HG03460 (cell line): ENCODE data around the gene EML4.

ENCODE experiments used
- ATAC-seq: cut with Tn5 transposase; IDR thresholded peaks from one replicate; pipeline ENCODE4 v1.9.1; 2021; ENCODE audit not compliant: unreplicated experiment

EML4 gene

DNA sequence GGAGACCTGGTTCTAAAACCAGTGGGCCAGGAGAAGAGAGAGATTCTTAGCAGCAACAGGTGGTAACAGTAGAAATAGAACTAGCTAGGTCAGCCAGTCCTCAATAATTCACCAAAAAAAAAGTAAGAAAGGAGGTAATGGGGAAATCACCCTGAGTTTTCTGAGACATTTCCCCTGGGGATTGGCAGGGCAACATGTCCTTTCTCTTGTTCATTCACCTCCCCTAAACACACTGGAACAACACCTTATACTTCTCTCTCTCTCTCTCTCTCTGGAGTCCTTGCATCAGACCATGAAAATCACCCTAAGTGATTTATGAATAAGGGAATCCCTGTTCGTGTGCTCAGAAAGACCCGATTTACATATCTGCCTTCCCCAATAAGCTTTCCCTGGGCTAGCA lies 127.1 kb downstream of the EML4 start:
- ATAC-seq: peak; percentile 59

DNA sequence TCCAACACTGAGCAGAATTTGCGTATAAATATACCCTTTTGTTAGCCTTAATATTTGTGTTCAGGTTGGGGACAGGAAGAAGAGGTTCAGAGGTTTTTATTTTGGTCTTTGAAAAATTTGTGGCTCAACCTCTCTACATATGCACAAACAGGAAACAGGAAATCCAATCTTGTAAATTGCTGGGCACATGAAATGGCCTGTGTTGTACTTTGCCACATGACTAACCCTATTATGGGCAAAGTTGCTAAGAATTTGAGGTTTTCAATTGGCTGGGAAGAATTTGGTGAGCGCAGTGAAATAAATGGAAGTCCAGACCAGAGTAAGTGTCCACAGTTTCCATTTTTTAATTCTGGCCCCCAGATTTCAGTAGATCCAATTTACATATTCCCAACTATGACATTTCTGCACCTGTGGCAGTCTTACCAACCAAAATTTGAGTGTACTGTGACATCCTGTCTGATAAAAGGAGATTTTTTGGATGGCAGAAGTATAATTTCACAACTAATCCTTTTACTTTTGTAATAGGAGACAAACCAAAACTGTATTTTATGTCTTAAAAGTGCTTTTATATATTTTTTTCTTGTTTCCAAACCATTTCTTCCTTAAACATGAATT lies 128.3 kb downstream of the EML4 start:
- no peak for ATAC-seq

DNA sequence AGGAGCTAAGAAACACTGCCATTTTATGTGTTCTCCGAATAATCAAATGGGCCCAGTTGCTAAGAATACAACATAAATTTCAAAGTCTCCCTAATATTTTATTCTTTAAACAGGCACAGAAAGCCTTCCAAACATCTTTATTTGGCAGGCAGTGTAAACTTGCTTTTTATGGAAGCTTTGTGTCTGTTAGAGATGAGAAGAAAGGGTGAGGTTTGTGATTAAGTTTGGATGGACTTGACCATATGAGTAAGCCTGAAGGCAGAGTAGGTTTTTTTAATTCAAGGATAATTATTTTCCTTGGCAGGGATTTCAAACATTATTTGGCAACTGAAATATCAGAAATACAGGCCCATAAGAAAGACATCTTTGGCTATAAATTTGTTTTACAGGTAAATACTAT lies 129.0 kb downstream of the EML4 start:
- no peak for ATAC-seq

DNA sequence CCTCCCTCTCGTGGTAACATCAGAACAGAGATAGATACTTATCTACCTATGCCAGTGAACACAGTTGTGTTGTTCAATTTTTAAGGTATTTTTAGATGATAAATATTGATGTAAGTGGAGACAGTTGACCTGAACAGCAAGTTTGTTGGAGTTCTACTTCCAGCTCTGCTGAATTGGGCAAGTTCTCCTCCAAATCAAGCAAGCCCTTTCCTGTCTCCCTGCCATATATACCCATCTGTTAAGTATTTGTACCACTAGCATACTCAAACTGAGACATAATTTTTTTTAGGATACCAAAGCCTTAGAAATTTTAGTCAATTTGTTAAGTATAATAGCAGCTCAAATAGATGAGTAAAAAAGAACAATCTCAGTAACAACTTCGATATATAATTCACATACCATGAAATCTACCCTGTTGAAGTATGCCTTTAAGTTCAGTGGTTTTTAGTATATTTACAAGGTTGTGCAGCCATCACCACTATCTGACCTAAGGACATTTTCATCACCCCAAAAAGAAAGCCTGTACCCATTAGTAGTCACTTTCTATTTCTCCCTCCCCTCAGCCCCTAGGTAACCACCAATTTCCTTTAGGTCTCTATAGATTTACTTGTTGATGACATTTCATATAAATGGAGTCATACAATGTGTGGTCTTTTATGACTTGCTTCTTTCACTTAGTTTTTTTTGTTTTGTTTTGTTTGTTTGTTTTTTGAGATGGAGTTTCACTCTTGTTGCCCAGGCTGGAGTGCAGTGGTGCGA lies 130.0 kb downstream of the EML4 start:
- no peak for ATAC-seq

DNA sequence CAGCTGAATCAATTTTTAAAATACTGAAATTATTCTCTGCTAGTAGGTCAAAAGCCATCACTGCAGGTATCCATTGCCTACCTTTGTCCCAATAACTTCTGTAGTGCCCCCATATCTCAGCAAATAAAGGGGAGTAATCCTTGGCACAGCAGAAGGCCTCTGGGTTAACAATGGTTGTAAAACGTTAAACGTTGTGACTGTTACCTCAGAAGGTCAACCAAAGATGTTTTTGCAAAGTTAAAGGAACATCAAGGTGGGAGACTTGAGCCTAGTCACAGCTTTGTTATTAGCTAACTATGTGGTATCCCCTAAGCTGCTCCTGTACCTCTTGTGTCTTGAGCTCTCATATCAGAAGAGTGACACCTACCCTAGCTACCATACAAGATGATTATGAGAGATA lies 131.4 kb downstream of the EML4 start:
- ATAC-seq: no peak

DNA sequence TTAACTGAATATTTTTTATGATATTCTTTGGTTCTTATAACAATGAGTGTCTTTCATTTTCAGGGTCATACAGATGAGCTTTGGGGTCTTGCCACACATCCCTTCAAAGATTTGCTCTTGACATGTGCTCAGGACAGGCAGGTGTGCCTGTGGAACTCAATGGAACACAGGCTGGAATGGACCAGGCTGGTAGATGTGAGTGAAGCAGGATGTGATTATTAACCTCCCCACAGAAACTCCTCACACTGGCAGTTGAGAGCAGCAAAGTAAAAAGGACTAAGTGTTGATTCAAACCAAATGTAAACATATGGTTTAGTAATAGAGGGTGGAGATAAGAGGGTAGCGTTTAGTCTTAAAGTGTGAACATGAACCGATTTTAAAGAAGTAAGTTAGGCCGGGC lies 134.1 kb downstream of the EML4 start:
- no peak for ATAC-seq

DNA sequence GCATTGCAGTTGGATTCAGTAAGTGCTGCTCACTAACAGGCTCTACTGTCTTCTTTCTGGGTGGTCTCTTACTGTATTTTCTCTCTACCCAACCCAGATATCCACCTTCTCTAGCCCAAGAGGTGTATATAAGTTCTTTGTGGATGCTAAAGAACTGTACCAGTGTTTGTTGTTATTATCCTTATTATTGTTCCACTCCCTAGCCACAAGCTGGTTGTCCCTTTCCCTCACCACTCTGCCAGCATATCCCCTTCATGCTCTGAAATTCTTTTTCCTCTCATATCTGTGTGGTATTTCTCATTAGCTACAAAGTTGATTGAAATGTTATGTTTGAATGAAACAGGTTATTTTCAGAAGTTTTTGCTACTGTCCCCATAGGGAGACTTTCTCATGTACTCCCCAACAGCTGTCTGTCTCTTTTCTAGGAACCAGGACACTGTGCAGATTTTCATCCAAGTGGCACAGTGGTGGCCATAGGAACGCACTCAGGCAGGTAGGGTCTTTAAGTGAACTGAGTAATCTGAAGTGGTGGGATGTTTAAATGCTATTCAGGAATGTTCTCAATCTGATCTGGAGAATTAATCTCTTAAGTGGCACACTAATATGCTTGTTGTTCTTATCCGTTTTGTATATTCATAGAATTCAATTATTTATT lies 135.0 kb downstream of the EML4 start:
- ATAC-seq: no peak

DNA sequence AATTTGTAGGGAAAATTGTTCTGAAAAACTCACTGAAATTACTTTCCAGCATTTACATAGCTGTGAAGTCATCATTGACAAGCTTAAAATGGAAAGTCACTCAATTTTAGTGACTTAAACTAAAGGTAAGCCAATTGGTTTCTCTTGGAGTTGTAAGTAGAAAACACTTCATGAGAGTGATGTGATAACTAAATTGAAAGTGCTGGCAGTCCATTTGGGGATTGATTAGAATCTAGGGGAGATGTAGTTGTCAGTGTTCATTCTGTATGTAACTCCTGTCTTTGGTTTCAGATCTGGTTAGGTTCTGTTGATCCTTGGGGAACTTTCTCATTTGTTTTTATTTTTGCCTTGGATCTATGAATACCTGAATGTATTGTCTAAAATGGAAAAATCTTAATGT lies 138.0 kb downstream of the EML4 start:
- ATAC-seq: no peak

DNA sequence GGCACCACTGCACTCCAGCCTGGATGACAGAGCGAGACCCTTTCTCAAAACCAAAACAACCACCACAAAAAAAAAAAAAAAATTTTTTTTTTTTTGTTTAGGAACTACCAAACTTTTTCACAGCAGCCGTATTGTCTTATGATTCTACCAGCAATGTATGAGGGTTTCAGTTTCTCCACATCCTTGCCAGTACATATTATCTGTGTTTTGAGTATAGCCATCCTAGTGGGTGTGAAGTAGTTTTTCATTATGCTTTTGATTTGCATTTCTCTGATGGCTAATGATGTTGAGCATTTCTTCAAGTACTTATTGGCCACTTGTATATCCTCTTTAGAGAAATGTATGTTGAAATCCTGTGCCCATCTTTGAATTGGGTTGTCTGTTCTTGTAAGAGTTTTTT lies 140.2 kb downstream of the EML4 start:
- ATAC-seq: no peak

DNA sequence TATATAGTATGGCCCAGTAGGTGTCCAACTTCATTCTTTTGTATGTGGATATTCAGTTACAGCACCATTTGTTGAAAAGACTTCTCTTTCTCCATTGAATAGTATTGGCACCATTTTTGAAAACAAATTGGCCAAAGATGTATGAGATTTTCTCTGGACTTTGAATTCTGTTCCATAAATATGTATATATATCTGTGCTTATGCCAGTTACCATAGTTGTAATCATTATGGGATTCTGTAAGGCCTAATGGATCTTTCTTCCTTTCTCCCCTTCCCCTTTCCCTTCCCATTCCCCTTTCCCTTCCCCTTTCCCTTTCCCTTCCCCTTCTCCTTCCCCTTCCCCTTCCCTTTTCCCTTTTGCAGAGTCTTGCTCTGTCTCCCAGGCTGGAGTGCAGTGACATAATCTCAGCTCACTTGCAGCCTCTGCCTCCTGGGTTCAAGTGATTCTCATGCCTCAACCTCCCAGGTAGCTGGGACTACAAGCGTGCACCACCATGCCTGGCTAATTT lies 140.9 kb downstream of the EML4 start:
- ATAC-seq: no peak

DNA sequence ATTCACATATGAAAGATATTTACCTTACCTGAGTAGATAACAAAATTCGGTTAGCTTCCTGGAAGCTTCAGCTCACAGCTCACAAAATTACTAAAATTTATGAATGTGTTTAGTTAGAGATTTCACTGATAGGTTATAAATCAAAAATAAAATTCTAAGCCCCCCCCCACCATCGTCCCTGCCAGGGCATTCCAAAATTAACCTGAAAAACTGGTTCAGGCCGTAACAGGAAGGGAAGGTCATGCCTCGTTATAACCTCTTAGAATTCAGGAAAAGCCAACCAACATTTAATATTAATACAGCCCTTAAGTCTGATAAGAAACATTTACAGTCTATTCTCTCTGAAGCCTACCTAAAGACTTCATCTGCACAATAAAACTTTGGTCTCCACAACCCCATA lies 143.0 kb downstream of the EML4 start:
- no peak for ATAC-seq

DNA sequence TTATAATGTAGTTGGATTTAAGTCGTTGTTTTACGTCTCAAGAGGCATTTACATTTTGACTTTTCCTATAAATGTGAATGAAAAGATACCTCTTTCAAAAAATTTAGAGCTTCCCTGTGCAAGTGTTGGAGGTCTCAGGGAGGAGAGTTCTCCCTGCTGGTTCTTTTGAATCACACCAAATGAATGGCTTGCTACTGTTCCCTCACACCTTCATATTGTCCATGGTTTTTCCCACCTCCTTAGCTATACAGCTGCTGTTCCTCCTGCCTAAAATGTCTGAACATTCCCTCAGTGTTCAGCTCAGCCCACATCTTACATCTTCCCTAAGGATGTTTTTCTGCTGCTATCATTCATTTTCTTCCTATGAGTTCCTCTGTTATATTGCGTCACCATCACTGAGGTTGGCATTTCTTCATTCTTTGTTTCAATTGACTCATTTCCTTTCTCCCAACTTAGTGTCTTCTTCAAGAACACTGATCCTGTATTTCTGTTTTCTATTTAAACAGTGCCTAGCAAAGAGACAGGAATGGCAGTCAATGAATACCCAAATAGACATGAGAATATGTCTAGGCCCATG lies 145.8 kb downstream of the EML4 start:
- no peak for ATAC-seq

DNA sequence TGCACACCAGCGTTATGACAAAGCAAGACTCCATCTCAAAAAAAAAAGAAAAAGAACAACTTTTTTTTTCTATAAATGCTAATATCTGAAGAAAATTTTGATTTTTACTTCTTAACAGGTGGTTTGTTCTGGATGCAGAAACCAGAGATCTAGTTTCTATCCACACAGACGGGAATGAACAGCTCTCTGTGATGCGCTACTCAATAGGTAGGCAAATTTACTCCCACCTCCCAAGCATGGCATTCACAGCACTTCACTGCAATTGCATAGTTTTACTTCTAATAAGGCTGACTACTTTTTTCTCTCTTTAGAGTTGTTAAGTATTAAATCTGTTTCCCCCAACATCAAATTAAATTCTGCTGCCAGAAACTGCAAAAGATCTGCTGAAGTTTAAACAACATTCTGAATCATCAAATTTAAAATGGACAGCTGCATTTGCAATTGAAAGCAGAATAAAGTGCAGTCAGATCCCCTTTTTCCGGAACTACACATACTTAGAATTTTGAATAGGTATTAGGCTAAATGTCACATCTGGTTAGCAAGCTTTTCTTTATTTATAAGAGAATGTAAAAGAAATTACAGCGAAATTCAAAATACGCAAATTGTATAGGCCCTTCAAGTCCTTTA lies 146.8 kb downstream of the EML4 start:
- no peak for ATAC-seq

DNA sequence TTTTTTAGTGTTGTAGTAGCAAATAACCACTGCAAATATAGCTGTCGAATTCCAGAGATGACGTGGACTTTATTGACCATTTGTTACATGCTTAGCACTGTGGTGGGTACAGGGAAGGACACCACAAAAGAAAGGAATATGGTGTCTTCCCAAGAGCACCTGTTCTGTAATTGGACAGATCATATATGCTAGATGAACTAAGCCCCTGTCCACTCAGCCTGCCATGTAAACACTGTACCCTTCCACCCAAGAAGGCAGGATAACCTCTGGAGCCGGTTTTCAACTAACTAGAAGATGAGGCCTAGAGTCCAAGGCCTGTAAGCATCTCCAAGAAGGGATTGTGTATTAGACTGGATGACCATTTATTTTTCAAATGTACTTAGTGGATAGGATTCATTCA lies 147.8 kb downstream of the EML4 start:
- no peak for ATAC-seq

DNA sequence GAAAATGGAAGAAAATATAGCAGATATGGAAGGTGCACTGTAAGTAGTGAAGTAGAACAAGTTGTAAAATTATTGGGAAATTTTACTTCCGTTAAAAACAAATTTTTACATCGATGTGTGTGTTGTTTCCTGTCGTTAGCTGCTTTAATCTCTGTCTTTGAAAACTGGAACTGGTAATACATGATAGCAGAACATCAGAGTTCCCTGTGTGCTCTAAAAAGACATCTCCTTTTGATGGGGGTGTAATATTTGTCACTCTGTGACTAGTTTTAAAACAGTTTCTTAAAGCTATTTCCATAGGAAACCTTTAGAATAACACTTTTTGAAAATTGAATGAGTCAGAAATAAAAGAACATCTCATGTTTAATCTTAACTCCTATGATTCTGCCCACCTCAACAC lies 148.3 kb downstream of the EML4 start:
- ATAC-seq: no peak

- ATAC-seq: no peak
Observed at GRCh38 chr2:42317945-42318344, 148.8 kb downstream of the EML4 start.

DNA sequence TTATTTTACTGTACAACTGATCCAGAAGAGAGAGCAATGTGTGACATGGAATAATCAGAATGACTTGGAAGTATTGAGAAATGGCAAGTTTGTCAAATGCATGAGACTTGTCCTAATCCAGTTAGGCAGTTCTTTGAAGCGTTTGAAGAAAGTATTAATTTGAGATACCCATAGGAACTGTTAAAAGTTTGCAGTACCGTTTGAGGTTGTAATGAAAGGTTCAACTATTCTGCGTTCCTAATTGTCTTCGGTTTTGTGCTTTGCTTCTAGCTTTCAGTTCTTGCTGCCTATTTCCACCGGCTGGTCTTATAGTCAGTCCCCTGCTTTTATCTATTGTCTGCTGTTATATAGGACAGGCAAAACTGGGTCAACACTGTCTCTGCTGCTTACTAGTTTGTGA lies 150.1 kb downstream of the EML4 start:
- ATAC-seq: no peak

DNA sequence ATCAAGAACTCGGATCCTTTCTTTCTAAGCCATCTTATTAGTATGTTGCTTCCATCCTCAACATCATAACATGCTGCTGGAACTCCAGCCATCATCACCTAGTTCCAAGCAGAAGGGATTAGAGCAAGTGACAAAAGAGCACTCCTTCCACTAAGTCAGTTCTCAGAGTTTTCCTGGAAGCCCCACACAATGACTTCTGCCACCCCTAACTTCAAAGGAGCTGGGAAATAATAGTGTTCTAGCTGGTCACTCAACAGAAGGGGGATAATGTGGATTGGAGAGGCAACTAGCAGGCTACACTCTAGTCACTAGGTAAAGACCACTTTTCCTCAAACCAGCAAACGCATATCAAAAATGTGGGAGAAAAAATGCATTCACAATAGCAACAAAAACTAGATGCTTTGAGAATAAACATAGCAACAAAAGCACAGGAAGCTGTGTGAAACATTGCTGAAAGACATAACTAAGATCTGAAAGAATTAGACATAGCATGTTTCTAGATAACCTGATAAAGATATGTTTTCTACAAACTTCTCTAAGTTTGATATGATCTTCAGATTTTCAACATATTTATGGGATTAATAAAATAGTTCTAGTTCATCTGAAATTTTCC lies 152.4 kb downstream of the EML4 start:
- ATAC-seq: no peak

DNA sequence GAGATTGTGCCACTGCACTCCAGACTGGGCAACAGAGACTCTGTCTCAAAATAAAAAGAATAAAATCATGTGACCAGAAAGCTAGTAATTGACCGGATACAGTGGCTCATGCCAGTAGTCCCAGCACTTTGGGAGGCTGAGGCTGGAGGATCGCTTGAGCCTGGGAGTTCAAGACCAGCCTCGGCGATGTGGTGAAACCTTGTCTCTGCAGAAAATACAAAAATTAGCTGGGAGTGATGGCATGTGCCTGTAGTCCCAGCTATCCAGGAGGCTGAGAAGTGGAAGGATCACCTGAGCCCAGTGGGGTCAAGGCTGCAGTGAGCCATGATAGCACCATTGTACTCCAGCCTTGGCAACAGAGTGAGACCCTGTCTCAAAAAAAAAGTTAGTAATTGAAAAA lies 155.1 kb downstream of the EML4 start:
- ATAC-seq: no peak

DNA sequence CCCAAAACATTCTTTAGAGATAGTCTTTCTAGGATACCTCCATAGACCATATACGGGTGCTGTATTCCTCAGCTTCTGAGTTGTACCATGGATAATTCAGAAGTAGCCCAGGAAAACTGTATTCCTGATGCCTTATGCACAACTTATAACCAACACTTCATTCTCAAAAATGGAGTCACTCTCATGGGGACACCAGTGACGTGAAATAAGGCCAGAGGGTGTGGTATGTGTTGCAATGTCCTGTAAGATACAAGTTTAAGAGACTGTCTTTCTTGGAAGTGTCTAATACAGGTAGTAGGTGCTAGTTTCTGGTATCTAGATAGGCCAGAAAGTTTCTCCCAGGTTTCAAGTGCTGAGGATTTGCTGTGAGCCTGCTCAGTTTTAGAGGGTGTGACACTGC lies 155.8 kb downstream of the EML4 start:
- no peak for ATAC-seq

DNA sequence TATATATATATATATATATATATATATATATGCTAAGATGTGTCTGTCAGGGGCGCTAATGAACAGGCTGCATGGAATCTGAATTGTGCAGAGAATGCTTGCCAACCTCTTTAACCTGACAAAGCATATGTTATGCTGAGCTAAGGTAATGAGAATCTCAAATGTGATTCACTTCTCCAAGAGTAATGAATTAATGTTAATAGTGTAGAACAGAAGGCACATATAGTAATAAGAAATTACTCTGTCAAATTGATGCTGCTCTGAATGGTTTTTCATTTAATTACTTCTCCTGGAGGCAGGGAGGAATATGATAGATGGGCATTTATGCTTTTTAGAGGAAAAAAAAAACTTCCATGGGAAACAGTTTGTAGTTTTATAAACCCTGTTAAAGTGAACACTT lies 156.5 kb downstream of the EML4 start:
- ATAC-seq: no peak
